Activated CD8-positive, alpha-beta memory T cell treated with anti-CD3 and anti-CD28 coated beads for 24 hours (primary cell): Measurements from ENCODE around the gene SLC5A4.
A peak's percentile ranks its signal among the peaks of the same experiment; 100 is the strongest.

Experiments
- DNase-seq: peaks from one replicate; pipeline ENCODE4 v3.0.0-alpha.2; 2020

SLC5A4 gene

DNA sequence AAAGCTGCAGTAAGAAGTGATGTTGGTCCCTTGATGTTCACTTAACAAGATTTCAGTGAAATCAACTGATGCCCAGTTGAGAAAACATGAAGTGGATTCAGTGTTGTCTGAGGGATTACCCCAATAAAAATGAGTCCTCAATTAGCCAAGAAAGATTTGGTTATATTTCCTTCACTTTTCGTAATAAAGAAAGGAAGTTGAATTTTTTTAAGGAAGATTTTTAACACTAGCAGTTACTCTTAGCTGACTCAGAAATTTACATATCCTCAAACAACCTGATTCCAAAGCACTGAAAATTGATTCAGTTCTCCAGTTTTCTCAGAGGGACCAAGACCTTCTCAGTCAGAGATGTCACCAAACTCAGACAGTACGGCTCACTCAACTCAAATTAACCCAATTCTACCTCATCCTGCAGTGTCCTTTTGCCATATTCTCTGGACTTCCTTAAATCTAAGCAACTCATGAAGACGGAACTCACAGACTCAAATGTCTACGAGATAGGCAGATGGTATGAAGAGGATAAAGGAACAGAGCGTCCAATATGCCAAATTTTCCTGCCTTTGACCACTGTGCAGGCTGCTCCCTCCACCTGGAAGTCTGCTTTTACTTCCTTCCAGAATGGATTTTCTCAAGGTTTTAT is 22.8 kb downstream of the SLC5A4 start:
- no peak for DNase-seq

DNA sequence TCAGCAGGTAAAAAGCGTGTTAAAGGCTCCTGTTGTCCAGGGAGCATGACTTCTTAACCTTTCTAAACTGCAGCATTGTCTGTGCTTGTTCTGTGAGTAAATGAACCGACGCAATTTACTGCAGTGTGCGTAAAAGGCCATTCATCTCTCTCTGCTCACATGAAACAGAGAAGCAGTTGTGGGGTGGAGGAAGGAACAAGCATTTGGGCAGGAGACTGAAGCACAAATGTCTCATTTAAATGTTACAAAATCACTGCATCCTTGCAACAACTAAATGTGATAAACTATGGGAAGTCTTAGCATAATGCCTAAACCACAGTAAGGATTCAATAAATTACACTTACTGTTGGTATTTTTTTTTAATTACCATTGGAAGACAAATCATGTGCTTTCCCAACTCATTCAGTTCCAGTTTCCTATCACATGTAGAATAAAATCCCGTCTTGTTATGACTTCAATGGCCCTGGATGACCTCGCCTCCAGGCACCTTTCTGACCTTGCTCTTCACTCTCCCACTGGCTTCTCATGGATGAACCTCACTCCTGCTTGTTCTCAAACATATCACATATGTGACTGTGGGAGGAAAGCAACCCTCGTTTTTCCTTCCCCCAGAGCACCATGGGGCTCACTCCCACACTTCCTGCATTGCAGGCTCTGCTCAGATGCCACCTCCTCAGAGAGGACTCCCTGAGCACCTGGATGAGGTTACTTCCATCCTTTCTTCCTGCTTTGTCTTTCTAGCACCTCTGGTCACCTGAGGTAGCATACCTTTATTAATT is 28.6 kb downstream of the SLC5A4 start:
- DNase-seq: no peak

DNA sequence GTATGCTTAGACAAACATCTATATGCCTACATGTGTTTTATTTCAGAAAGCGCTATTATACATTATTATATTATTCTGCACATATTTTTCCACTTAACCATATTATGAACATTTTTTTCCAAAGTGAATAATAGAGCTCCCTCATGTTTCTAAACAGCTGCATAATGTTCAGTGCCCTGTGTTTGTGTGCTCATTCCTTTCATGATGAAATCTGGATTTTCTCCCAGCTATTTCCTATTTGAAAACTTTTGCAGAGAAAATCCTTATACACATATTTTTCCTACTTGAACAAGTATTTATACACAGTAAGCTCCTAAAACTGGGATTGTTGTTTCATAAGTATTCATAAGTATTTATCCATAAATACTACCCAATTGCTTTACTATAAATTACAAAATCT is 32.2 kb downstream of the SLC5A4 start:
- no peak for DNase-seq

DNA sequence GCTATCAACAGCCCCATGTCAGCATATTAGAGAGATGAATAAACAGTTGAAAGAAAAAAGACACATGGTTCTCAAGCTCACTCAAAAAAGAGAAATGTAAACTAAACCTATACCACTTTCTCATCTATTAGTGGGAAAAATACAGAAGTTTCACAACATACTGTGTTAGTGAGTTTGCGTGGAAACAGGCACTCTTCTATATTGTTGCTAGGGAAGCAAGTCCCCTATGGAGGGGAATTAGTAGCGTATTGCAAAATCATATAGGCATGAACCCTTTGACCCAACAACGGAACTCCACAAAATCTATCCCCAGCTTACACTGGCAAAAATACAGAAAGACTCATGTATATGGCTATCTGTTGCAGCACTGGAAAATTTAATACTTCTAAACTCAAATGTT is 36.1 kb downstream of the SLC5A4 start:
- DNase-seq: no peak

DNA sequence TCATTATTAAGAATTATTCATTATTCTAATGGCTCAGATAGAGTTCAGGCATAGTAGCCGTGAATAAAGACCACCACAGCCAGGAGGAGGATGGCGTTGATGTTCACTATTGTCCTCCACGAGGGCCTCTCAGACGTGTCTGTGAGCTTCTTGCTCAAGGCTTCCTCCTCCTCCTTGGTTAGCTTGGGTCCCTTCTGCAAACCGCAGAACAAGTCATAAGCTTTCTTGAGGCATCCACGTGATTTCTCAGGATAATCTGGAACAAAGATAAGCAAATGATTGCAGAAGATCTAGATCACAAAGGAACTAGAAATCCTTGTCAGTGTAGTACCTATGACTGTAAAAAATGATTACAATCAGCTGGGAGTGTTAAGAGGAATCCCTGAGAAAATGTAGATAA is 36.7 kb downstream of the SLC5A4 start:
- DNase-seq: no peak

DNA sequence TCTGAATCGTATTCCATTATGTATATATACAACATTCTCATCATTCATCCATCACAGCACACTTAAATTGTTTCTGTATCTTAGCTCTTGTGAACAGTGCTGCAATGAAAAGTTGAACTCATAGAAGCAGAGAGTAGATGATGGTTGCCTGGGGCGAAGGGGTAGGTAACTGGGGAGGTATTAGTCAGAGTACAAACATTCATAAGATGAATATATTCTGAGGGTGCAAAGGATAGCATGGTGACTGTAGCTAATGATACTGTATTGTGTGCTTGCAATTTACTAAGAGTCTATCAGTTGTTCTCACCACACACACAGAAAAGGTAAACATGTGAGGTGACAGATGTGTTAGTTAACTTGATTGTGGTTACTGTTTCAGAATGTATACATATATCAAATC is 37.7 kb downstream of the SLC5A4 start:
- DNase-seq: no peak

DNA sequence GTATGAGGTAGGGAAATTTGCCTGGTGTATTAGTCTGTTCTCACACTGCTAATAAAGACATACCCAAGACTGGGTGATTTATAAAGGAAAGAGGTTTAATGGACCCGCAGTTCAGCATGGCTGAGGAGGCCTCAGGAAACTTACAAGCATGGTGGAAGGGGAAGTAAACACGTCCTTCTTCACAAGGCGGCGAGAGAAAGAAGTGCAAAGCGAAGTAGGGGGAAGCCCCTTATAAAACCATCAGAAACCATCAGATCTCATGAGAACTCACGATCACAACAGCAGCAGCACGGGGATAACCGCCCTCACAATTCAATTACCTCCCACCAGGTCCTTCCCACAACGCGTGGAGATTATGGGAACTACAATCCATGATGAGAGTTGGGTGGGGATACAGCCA is 38.2 kb downstream of the SLC5A4 start:
- no peak for DNase-seq

DNA sequence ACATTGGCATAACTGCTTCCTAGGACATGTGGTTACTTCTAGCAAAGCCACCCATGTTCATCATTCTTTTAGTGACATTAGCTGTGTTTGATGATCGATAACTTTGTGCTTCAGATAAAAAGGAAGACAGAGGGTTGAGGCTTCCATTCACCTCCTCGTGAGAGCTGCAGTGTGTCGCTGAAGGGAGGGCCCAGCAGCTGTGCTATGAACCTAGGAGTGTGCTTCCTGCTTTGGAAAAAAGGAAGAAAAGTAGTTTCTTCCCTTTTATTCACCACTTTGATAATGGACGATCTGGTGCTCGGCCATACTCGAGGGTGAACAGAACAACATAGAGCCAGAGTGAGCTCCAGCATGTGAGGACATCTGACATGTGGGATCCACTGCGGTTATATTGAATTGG is 44.1 kb downstream of the SLC5A4 start:
- DNase-seq: no peak

DNA sequence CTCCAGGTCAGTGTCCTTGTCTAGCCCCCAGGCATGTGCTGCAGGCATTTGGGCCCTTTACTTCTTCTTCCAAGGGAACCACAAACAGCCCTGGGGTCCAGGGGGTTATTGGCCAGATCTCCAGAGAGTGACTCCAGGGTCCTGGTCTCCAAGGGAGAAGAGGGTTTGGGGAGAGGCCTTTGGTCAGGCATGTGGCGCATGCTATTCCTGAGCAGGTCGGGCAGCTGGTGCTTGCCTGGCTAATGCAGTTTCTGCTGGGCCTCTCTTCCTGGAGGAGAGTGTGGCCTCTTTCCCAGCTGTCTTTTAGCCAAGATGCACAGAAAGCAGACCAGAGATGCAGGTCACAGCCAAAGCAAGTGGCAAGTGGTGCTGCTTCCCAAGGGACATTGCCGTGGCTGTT is 46.5 kb downstream of the SLC5A4 start:
- no peak for DNase-seq

DNA sequence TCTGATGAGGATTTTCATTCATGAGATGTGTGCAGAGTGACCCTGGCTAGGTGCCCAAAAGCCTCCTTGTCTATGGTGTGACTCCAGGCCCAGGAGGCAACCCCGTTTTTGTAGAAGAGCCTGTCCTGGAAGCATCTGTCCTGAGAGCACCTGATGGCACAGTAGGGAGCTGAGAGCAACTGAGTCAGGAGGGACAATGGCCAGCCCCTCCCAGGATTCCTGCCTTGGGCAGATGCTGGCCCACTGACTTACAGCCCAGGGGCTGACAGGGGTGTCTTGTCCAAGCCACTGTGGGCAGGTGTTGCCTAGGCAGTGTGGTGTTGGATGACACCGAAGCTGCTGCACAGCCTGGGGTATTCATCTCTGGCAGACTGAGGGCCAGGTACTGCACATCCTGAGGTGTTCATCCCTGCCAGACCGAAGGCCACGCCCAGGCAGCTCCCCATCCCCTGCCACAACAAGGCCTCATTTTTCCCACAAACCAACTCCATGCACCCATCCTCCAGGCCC is 47.1 kb downstream of the SLC5A4 start:
- no peak for DNase-seq

DNA sequence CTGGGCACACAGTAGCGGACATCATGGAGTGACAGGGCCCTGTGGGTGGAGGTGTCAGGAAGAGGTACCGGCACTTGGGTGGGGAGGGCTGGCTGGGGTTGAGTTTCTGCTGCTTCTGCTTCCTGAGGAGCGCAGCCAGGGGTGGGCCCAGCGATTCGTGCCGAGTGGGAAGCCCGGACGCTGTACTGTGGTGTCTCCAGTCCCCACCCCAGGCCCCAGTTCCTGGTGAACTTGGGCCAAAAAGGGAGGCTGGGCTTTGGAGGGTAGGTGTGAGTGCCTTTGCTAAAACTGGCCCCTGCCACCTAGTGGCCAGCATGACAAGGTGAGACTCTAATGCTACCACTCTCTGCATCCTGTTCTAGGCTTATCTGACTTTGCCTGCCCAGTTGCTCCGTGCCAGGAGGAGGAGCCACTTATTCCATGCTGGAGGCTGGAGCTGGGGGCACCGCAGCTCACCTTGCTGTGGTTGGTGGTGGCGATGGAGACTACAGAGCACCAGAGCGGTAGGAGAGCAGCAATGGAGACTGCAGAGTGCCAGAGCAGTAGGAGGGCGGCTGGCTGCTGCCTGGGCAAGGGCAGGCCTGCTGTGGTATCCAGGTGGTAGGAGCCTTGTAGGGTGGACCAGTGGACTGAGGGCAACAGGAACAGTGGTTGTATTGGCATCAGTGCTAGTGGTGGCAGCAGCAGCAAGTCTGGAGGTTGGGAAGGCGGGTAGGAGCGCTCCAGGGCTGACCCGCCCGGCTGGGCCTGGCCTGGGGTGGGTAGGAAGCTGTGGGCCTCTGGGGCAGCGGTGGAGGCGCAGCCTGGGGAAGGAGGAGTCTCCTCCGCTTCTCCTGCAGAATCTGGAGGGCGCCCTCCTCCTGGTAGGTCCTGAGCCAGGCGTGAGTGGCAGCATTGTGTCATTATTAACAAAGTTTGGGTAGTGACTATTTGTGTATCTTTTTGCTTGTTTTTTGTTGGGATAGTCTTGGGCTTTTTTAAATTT is 48.1 kb downstream of the SLC5A4 start:
- peak; percentile 65 for DNase-seq

DNA sequence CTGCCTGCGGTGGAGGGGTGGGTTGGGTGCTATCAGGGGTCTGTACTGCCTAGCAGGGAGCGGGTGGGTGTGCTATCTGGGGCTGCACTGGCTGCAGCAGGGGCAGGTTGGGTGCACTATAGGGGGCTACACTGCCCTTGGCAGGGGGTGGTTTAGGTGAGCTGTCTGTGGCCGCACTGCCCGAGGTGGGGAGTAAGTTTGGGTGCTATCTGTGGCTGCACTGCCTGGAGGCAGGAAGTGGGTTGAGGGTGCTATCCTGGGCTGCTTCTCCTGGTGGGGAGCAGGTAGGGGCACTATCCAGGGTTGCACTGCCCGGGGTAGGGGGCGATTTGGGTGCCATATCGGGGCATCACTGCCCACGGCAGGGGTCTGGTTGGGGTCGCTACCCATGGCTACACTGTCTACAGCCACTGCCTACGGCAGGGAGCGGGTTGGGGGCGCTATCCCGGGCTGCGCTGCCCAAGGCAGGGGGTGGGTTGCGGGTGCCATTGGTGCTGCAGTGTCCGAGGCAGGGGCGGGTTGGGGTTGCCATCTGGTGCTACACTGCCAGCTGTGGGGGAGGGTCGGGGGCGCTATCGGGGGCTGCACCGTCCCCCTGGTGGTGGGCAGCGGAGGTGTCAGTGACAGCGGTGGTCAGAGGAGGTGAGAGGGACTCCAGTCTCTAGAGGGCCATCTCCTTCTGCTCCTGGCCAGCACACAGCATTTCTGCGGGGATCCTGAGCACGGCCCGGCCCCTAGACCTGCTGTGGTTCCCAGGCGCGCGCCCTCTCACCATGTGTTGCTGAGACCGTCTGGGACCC is 49.0 kb downstream of the SLC5A4 start:
- no peak for DNase-seq

DNA sequence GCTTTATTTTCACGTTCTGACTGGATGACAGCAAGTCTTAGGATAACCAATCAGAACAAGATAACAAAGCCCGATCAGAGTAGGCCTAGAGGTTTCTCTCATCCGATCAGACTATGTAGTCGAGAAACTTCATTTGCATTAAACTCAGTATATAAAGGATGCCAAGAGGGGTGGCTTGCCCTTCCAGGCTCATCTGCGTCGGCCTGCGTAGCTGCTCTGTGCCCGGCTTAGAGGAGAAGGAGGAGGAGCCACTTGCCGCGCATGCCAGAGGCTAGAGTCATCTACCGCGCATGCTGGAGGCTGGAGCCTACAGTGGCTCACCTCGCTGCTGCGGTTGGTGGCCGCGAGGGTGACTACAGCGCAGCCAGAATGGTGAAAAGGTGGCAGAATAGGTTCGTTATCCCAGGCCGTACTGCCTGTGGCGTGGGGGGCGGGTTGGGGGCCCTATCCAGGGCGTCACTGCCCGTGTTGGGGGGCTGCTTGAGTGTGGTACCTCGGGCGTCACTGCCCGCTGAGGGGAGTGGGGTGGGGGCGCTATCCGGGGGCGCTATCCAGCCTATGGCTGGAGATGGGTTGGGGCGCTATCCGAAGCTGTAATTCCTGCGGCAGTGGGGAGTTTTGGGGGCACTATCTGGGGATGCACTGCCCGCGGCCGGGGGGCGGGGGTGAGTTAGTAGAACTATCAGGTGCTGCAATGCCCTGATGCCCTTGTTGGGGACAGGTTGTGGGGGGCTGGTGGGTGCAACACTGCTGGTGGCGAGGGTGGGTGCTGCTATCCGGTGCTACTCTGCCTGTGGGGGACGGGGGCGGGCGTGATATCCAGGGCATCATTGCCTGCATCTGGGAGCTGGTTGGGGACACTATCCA is 50.1 kb downstream of the SLC5A4 start, which contains the start of gene RFPL2:
Gene RFPL2 (minus strand): TSS at position 218 of the 867 bp plus-strand sequence. CDS start 2,622 bp downstream, outside the sequence.
- DNase-seq: no peak

DNA sequence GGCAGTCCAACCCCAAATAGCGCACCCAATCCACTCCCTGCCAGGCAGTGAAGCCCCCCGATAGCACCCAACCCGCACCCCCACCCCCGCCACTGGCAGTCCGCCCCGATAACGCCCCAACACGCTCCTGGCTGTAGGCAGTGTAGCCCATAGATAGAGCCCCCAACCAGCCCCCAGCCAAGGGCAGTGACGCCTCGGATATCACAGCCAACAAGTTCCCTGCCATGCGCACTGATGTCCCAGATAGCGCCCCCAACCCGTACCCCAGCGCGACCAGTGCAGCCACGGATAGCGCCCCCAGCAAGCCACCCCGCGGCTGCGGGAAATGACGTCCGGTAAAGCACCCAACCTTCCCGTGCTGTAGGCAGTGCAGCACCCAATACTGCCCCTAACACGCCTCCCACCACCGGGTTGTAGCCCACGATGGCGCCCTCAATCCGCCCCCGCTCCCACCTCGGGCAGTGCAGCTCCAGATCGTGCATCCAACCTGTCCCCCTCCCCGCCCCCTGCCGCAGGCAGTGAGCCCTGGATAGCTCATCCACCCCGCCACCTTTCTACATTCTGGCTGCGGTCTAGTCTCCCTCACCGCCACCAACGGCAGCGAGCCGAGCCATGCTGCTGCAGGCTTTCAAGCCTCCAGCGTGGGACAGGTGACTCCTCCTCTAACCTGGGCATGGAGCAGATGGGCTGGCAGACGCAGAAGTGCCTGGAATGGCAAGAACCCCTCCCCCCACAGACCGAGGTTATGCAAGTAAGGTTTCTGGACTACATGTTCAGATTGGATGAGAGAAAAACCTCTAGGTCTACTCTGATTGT is 50.9 kb downstream of the SLC5A4 start:
- DNase-seq: peak; percentile 64

DNA sequence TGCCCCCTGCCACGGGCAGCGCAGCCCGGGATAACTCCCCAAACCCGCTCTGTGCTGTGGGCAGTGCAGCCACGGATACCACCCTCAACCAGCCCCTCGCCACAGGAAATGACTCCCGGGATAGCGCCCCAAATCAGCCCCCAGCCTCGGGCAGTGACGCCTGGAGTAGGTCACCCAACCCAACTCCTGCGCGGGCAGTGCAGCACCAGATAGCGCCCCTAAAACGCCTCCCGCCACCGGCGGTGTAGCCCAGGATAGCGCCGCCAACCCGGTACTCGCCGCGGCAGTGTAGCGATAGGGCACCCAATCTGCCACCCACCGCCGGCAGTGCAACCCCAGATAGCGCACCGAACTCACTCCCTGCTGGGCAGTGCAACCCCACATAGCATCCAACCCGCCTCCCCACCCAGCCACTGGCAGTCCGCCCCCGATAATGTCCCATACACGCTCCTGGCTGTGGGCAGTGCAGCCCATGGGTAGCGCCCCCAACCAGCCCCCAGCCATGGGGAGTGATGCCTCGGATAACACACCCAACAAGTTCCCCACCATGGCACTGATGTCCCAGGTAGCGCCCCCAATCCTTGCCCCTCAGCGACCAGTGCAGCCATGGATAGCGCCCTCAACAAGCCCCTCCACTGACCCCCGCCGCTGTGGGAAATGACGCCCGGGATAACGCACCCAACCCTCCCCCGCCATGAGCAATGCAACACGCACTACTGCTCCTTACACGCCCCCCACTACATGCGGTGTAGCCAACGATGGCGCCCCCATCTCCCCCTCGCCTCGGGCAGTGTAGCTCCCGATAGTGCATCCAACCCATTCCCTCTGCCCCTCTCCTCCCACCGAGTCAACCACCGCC is 51.7 kb downstream of the SLC5A4 start:
- no peak for DNase-seq

DNA sequence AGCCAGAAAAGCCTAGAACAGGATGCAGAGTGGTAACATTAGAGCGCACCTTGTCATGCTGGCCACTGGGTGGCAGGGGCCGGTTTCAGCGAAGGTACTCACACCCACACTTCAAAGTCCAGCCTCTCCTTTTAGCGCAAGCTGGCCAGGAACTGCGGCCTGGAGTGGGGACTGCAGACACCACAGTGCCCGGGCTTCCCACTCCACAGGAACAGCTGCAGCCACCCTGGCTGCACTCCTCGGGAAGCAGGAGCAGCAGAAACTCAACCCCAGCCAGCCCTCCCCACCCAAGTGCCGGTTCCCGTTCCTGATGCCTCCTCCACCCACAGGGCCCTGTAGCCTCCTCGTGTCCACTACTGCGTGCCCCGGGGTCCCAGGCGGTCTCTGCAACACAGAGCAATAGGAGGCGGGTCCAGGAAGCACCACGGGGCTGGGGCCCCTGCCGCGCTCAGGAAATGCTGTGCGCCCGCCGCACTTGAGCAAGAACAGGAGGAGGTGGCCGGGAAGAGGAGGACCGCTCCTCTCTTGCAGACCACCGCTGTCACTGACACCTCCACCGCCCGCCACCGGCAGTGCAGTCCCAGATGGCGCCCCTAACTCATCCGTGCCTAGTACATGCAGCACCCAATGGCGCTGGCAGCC is 52.5 kb downstream of the SLC5A4 start:
- no peak for DNase-seq

DNA sequence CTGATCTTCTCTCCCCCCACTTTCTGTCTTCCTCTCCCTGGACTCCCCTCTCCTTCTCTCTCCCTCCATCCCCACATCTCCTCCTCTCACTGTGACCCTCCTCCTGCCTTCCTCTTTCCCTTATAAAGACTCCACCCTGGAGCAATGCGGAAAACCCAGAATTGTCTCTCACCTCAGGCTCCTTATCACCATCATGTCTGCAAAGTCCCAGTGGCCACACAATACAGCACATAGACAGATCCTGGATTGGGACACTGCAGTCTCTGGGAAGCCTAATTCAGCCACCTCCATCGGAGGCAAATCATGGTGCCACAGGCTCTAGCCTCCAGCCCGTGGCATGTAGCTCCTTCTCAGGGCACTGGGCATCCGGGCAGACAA is 53.0 kb downstream of the SLC5A4 start:
- DNase-seq: no peak

DNA sequence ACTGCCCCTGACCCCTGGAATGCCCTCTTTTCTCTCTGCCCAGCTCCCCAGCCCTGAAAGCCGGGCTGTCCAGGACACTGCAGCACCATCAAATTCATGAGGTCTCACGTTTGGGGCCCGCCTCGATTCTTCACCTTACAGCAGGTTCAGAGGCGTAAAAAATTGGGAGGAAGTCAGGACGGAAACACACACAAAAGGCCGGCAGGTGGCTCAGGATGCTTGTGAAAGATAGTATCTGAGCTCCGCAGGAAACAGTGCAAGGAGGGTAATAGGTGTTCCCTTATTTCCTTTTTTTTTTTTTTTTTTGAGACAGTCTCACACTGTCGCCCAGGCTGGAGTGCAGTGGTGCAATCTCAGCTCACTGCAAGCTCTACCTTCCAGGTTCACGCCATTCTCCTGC is 54.4 kb downstream of the SLC5A4 start:
- DNase-seq: no peak

DNA sequence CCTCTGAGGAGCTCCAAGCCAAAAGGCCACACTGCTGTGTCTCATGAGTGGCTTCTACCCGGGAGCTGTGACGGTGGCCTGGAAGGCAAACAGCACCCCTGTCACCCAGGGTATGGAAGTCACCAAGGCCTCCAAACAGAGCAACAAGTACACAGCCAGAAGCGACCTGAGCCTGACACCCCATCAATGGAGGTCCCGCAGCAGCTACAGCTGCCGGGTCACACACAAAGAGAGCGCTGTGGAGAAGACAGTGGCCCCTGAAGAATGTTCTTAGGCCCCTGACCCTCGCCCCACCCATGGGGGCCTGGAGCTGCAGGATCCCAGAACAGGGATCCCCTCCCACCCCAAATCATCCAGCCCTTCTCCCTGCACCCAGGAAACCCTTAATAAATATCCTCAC is 55.2 kb downstream of the SLC5A4 start:
- DNase-seq: no peak
